GM19452 (cell line): ENCODE data around the gene ERF.

ENCODE experiments used
- ATAC-seq: cut with Tn5 transposase; IDR thresholded peaks from one replicate; pipeline ENCODE4 v1.9.1; 2021; ENCODE audit not compliant: unreplicated experiment

The ERF gene

DNA sequence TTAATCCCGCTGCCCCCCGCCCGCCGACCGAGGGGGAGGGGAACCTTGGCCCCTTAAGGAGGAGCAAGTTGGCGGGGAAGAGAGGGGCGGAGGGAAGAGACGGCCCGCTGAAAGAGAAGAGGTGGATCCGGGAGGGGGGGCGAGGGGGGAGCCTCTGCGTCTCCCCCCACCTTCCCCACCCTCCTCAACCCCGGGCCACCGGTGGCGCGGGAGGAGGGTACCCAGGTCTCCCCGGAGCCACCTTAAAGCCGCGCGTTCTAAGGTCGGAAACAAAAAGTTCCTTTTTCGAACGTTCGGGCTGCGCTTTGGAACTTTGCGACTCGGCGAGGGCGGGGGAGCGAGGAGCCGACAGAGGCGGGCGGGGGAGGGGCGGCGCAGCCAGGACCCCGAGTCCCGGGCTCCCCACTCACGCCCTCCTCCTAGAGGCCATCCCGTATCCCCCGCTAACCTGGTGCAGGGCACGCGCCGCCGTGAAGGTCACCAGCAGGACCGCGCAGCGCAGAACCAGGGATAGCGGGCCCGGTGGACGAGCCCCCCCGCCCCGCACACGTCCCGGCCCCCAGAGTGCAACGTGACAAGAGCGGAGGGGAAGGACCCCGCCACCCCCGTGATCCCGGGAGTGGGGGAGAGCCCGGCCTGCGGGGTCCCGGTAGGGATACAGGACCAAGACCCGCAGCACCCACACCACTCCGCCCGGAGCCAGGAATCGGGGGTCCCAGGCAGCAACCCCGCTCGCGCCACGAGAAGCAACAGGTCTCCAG, 659 bp downstream of the ERF start:
- ATAC-seq: peak; percentile 38

DNA sequence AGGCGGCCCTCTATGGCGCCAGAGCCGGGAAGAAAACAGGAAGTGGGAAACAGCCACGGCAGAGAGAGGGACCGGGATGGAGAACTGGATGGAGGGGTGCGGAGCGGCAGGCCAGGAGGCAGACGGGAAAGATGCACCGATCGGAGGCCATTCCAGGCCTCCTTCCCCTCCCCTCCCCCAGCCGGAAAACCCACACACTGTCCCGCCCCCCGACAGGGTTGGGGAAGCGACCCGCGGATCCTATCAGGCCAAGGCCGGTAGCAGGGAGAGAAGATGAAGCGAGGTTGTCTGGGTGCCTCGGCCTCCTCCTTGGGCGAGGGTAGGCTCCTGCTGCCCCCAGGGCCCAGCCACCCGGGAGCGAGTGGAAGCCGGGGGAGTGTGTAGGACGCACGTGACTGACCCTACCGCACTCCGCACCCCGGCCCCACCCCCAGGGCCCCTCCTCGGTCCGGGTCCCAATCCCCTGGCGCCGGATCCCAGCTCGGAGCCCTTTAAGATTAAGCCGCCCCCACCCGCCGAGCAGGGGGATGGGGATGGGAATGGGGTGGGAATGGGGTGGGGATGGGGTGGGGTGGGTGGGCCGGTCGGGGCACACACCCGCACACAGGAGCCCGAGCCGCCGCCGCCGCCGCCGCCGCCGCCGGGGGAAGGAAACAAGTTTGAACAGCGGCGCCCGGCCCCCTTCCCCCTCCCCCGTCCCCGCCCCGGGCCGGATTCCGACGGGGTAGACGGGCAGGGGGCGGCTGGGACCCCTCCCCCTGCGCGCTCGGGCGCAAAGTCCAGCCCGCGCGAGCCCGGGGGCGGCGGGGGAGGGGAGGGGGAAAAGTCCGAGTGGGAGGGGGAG, 1.5 kb downstream of the ERF start:
- peak; percentile 26 for ATAC-seq

DNA sequence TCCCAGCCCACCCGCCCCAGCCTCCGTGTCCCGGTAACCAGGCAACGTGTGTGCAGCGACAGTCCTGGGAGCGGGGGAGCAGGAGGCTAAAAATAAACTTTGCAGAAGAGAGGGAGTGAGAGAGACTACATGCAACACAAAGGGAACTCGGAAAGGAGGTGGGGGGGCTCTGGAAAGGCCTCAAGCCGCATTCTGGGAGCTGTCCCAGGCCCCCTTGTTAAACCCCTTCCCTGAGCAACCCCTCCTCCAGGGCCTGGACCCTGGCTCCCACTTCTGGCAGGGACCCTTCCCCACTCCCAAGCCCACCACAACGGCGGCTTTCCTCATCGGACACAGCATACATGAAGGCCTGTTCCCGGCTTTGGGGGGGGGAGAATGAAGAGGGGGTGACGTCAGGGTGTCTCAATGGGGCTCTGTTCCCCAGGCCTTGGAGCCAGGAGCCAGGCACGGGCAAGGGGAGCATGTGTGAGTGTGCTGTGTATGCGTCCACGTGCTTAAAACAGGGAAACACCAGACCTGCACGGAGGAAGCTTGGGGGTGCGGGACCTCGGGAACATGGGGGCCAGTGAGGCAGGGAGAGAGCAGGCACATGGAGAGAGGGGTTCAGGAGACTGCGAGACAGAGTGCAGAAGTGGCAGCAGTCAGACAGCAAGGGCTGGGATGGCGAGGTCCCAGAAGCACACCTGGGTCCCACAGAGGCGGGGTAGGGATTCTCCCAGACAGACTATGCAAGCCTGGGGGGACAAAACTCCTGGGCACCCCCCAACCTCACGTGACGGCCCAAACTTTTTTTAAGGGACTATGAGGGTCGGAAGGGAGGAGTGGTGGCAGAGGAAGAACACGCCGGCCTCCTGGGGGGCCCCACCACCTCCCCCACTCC, 2.3 kb downstream of the ERF start:
- no peak for ATAC-seq

DNA sequence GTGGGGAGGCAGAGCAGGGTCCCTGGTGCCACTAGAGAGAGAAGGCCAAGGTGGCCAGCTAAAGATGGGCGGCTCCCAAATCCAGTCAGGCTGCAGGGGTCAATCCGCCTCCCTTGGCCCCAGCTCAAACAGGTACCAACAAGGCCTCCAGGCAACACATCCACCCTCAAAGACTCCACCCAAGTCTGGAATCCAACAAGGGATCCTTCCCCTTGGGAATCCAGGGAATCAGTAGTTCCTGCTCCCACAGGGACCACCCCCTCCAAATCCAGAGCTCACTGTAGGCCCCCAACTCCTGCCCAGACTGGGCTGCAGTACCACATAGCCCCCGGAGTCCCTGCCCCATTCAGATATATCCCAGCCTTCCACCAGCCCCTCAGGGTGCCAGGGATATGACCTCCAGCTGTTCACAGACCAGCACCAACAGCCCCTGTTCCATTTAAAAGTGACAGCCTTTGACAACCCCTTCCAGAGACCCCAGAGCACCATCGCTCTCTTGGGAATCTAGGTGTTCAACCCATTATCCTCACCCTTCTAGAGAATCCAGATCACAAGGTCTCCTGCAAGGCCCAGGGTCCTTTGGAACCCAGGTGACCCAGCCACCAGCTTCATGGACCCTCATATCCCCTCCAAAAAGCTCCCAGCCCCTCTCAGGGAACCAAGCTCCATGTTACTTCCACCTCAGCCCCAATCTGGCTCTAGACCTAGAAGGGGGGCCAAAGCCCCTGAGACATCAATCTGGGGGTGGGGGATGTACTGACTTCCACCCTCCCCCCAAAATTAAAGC, 3.2 kb downstream of the ERF start:
- no peak for ATAC-seq

DNA sequence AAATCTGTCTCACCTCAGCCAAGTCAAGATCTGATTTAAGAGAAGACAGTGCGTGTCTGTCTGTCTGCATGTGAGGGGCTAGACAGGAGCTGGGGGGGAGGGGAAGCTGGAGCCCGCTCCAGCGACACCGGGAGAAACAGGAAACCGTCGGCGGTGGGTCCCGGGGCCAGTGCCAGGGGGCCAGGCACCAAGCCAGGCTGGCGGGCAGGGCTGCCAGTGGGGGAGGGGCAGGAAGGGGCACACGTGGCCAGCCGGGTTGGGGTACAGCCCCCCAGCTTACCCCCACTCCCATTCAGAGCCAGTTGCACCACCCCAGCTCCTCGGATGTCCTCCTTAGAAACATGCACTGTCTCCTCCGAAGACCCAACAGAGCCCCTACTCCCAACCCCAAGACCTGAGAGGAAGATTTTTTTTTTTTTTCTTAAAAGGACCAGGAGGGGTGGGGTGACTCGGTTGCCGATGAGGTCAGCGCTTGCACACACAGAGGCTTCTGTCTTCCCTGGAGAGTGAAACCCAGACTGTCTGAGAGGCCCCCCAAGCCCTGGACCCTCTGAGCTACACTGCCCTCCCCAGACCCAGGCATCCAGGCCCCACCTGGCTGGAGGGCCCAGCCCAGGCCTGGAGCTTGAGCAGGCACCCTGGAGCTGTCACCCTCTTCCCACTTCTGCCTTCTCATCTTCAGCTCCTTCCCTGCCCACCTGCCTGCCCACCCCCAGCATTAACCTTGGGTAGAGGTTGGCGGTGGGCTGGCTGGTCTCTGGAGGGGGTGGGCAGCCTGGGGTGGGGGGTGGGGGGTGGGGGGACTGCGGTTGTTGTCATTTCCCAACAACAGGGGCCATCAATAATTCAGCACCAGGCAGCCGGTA, 4.0 kb downstream of the ERF start:
- ATAC-seq: no peak

DNA sequence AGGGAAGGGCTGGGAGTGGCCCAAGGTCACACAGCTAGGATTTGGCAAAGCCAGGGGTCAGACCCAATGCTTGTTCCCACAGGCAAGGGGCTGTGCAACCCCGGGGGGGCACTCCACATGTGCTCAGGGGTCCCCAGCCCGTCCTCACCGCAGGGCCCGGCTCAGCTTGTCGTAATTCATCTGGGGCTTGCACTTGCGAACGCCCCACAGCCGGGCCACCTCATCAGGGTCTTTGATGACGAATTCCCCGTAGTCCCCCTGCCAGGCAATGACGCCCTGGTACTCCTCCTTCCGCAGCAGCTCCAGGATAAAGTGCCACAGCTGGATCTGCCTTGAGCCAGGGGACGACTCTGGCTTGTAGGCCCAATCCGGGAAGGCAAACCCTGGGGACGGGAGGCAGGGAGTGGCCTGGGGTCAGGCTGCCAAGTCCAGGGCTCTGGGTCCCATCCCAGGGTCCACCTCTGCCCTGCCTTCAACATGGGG, 4.7 kb downstream of the ERF start:
- ATAC-seq: no peak

DNA sequence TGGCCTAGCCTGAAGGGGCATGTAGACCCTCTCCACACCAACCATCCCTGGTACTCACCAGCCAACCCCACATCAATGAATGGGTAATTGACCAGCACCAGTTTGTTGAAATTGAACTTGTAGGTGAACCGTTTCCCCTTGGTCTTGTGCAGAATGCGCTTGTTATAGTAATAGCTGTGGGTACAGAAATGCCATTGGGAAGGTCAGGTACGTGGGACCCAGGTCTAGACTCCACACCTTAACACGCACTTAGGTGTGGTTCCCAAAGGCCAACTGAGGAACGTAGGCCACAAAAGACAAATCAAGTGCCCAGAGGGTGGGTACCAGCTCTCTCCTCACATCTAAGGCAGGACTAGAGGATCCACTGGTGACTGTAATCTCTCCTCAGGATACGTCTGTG, 5.2 kb downstream of the ERF start:
- no peak for ATAC-seq

DNA sequence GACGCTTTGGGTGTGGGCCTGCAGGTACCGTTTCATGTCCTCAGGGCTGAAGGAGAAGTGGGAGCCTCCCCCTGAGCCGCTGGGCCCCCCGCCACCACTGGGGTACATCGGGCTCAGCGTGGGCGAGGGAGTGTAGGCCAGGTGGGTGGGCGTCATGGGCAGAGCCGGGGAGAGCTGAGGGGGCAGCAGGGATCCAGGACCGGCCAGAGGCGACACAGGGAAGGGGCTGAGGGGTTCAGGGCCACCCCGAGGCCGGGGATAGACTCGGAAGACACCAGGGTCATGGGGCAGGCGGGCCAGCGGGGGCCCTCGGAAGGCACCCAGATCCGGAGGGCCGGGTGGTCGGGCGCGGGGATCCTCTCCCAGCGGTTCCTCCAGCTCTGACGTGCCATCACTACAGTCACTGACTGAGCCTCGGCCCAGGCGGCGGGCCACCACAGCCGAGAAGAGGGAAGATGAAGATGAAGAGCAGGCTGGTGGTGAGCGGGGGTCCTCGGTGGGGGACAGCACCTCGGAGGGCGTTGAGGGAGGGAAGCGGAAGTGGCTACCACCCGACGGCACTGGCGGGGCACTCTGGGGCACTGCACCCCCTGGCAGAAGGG, 5.7 kb downstream of the ERF start:
- ATAC-seq: no peak

DNA sequence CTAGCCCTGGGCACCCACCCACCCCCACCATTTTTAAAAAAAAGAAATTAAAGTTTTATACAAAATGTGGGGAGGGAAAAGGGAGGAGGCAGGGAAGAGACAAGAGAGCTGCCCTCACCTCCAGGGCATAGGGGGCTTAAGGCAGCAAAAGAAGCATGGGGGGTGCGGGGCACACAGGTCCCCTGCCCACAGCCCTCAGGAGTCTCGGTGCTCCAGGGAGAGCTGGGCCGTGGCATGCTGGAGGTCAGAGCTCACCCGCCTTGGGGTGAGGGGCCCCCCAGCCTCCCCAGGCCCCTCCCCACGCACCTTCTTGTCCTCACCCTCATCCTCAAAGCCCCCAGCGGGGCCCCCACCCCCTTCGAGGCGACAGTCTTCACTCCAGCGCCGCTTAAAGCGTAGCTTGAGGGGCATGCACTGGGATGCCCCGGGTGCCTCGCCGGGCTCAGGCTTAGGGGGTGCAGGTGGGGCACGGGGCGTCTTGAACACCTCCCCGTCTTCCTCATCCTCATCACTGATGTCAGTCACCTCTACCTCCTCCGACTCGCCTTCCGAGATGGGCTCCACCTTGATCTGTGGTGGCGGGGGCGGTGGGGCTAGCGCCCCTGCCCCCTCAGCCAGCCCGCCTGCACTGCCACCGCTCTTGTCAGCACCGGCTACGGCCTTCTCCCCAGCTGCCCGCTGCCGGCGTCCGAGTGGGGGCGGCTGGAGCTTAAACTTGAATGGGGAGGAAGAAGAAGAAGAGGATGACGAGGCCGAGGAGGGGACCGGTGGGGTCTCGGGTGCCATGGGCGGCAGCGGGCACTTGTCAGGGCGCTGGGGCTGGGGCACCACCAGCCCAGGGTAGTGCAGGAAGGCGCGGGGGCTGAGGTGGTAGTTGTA, 6.4 kb downstream of the ERF start:
- ATAC-seq: no peak

DNA sequence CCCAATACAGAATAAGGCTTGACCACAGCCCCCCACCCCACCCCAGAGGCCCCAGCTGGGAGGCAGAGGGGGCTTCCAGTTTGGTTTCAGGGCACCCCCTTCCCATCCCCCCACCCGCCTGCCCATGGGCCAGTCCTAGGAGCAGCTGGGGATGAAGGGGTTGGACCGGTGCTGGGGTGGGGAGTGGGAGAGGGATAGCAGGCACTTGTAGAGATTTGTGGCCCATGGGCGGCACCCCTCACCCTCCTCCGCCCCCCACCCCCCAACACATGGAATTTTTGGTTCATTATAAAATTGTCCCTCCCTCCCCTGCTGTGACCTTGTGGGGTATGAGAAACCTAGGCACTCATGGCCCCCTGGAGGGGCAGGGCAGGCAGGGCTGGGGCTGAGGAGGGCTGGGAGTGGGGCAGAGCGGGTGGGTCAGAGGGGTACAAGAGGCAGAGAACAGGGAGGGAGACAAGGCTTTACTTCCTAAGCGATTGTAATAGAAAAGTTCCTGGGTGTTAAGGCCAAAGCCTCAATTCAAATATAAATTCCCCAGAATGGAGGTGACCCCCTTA, 7.2 kb downstream of the ERF start:
- no peak for ATAC-seq

DNA sequence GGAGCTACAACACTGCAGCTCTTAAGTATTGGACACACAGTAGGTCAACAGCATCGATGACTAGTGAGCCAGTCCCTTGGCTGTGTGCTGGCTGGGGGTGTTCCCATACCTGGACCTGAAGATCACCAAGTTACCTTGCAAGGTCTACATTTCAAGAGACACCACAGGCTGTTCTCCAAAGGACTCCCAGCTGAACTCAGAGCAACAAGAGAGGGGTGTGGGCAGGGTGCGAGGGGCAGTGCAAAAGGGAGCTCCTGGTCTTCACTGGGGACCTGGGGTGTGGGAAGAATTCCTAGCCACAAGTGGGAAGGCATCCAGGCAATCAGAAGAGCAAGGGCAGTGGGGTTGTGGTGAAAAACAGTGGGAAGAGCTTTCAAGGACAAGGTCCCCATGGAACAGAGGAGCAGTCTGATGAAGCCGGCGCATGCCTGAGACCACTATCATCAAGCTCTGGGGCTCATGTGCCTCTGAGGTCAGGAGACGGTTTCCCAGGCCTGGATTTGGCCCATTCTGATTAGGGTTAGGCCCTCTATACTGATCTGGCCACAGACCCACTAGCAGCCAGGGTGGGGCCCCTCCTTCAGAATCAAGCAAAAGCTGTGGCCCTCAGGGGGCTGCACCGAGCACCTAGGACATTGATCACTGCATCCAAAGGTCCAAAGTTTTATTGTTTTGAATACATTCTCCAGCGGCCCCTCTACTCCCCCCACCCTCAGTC, 7.8 kb downstream of the ERF start:
- ATAC-seq: no peak

DNA sequence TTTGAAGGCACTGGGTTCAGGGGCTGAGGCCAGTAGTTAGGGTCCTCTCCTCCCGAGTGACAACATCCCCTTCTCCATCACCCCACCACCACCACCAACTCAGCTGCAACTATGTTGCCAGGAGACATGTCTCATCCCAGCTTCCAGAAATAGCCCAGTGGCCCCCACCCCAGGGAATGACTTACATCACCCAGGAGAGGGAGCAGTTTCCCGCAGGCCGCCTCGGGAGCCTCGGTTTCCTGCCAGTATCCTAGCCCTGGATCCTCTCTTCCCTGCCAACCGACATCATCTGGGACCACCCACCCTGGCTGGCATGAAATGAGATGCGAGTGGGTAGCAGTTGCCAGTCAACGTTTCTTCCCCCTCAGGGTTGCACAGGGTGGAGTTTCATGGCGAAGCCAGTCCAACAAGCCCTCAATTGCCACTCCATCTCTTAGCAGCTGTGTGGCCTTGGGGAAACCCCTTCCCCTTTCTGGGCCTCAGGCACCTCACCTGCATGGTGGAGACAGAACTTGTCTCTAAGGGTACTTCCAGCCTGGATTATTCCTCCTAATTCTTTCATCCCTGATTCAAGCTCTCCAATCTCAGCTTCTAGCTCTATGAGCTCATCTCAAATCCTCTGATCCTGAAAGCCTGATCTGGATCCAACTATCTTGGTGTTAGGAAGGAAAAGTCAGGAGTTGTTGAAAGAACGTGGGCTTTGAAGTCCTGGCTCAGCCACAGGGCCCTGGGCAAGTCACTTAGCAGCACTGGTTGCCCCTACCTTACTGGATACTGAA, 8.6 kb downstream of the ERF start:
- ATAC-seq: no peak

DNA sequence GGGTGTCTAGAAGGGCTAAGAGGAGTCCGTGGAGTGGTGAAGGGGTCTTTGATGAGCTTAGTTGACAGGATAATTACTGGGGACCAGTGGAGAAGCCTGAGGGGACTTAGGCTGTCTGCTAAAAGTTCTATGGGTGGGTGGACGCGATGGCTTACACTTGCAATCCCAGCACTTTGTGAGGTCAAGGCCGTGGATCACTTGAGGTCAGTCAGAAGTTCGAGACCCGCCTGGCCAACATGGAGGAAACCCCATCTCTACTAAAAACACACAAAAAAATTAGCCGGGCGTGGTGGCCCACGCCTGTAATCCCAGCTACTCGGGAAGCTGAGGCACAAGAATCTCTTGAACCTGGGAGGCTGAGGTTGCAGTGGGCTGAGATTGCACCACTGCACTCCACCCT, 9.7 kb downstream of the ERF start:
- ATAC-seq: no peak

DNA sequence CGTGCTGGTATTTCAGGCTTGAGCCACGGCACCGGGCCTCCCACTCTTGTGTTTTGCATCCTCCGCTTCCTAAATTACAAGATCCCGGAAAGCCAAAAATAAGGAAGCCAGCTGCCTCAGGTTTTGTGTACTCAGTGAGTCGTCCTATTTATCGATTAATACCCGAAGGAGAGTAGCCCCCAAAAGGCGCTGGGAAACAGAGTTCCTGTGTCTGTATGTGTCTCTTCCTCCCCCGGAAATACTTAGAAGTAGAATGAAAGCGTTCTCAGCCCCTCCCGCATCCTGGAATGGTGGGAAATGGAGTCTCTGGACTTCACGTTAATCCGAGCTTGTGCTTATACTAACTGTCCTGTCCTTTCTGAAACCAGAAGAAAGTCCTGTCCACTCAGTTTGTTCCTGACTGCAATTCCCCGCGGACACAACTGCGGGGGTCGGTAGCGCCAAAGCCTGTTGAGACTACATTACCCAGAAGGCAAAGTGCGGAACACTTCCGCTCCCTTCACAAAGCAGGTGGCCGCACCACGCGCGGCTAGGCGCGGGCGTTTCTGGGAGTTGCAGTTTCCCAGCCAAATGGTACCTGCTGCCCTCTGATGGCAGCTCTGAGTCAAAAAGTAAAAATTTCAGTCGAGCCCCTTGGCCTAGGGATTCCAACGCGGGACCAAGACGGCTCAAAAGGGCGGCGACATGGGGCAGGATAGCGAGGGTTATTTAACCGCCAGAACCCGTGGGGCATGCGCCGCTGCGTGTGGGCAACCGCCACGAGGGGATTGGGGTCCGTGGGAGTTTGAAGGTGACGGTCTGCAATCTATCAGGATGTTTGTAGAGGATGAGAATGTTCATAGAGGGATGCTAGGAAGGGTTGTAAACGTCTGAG, 10.3 kb downstream of the ERF start:
- peak; percentile 36 for ATAC-seq
